Erythroblast (primary cell): ENCODE data around the gene MBD3.
"Not testable (repeated sequence)": the region's sequence is repeated elsewhere in the genome, so short reads cannot be mapped to it uniquely, and the experiment has no call there.

Experiments used
- DNase-seq, 2 experiments: peaks; one replicate each; lab custom pipeline; 2025; lab: John Stamatoyannopoulos, UW
- GATA1 ChIP-seq: IDR thresholded peaks from 2 replicates; pipeline ENCODE4 v1.6.1; 2011; ENCODE audit warnings: low read depth, mild to moderate bottlenecking, control low read depth, low read length, moderate library complexity
- POLR2A ChIP-seq: IDR thresholded peaks from 2 replicates; pipeline ENCODE4 v1.6.1; 2011; ENCODE audit warnings: mild to moderate bottlenecking, low read length

MBD3 gene, protein sequence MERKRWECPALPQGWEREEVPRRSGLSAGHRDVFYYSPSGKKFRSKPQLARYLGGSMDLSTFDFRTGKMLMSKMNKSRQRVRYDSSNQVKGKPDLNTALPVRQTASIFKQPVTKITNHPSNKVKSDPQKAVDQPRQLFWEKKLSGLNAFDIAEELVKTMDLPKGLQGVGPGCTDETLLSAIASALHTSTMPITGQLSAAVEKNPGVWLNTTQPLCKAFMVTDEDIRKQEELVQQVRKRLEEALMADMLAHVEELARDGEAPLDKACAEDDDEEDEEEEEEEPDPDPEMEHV

GRCh38 chr19:1592755-1593500 is at the start of gene MBD3:
MBD3 (minus strand) TSS chr19:1592865; CDS start chr19:1592631, 234 bp downstream.
- DNase-seq, result peak; percentile 95 to 97
- TF ChIP-seq GATA1 (no peak), POLR2A (peak; percentile 67)

DNA sequence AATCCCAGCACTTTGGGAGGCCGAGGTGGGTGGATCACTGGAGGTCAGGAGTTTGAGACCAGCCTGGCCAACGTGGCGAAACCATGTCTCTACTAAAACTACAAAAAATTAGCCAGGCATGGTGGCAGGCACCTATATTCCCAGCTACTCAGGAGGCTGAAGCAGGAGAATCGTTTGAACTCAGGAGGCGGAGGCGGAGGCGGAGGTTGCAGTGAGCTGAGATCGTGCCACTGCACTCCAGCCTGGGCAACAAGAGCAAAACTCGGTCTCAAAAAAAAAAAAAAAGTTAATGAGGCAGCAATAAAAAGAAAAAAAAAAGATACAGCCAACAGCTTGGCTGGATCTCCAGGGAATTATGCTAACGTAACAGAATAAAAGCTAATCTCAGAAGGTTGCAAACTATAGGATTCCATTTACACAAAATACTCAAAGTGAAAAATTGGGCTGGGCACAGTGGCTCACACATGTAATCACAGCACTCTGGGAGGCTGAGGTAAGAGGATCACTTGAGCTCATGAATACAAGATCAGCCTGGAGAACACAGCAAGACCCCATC is 48.3 kb upstream of the MBD3 start:
- DNase-seq, result not testable (repeated sequence)

- TF ChIP-seq POLR2A (no peak), GATA1 (no peak)
- DNase-seq, result no peak
Measured at GRCh38 chr19:1636325-1637236, 43.9 kb upstream of the MBD3 start.

DNA sequence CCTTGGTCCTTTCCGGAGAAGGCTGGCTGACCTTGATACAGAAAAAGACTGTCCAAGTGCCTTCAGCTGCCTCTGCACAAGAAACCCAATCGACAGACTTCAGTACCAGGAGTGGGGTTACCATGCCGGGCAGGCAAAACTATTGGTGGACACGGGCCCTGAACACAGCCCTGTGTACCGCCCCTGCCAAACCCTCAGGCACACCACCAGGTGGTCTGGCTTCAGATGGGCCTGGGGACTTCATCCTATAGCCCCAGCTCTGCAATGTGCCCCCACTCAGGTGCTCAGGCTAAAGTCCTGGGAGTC is 42.2 kb upstream of the MBD3 start:
- TF ChIP-seq GATA1 (no peak), POLR2A (no peak)
- no peak for DNase-seq

GRCh38 chr19:1634242-1634937 is 41.7 kb upstream of the MBD3 start:
- peak in 1 of 2 experiments; percentile 32 for DNase-seq
- TF ChIP-seq GATA1, result no peak
- TF ChIP-seq POLR2A, result no peak

DNA sequence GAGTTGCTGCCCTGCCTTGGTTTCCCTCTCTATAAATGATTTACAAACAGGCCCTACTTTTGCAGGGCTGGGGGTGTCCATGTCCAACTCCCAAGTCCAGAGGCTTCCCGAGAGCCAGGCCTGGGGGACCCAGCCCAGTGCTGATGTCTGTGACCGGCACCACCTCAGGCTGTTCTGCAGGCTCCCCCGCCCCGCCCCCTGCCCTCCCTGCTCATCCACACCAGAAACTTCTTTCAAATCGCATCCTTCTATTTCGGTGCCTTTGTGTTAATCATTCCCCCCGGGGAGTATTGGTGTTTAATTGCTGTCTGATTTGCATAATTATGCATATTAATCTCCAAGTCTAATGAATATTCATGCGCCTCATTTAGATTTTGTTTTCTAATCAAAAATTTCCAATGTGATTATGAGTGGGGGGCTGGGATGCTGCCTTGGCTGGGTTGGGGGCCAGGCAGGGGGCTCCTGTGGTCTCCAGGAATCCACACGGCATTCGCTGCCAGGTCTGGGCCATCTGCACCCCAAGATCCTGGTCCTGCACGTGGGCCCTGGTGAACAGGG is 40.7 kb upstream of the MBD3 start:
- no peak for TF ChIP-seq GATA1
- peak; percentile 27 for TF ChIP-seq POLR2A
- no peak for DNase-seq

GRCh38 chr19:1632462-1633268 is 40.0 kb upstream of the MBD3 start:
- peak; percentile 93 to 94 for DNase-seq
- peak; percentile 43 for TF ChIP-seq POLR2A
- TF ChIP-seq GATA1, result no peak

- no peak for TF ChIP-seq POLR2A
- no peak for TF ChIP-seq GATA1
- DNase-seq, result no peak
Measured at GRCh38 chr19:1631557-1632100, 39.0 kb upstream of the MBD3 start.

- DNase-seq, result no peak
- no peak for TF ChIP-seq GATA1
- TF ChIP-seq POLR2A, result no peak
Measured at GRCh38 chr19:1630811-1631210, 38.1 kb upstream of the MBD3 start.

- TF ChIP-seq POLR2A, result no peak
- no peak for TF ChIP-seq GATA1
- no peak for DNase-seq
Measured at GRCh38 chr19:1630012-1630411, 37.3 kb upstream of the MBD3 start.

GRCh38 chr19:1629256-1629808 is 36.7 kb upstream of the MBD3 start:
- TF ChIP-seq GATA1 (no peak), POLR2A (no peak)
- DNase-seq, result no peak

- no peak for TF ChIP-seq POLR2A
- no peak for TF ChIP-seq GATA1
- no peak for DNase-seq
Measured at GRCh38 chr19:1627194-1627593, 34.5 kb upstream of the MBD3 start.

- no peak for TF ChIP-seq GATA1
- TF ChIP-seq POLR2A, result no peak
- no peak for DNase-seq
Measured at GRCh38 chr19:1626417-1627010, 33.8 kb upstream of the MBD3 start.
